ENCODE measurements around the gene SORL1.
A peak's percentile ranks its signal among the peaks of the same experiment; 100 is the strongest.
"Not testable (repeated sequence)": the region's sequence is repeated elsewhere in the genome, so short reads cannot be mapped to it uniquely, and the experiment has no call there.

SORL1 gene
- total RNA-seq = 123 to 1,919 (median 1,028) reads per million in 3 experiments

GRCh38 chr11:121451986-121452608 is at the start of gene SORL1:
SORL1 (plus strand) TSS chr11:121452314; CDS start chr11:121452332, 18 bp downstream.
- DNase-seq = peak; percentile 66

GRCh38 chr11:121405646-121406045 is 46.5 kb upstream of the SORL1 start:
- DNase-seq = no peak

- no peak for DNase-seq
These were observed 45.8 kb upstream of the SORL1 start for GRCh38 chr11:121406291-121406690.

- no peak for DNase-seq
These were observed 43.3 kb upstream of the SORL1 start for GRCh38 chr11:121408830-121409229.

GRCh38 chr11:121410041-121410440 is 42.1 kb upstream of the SORL1 start:
- not testable (repeated sequence) for DNase-seq

GRCh38 chr11:121411330-121411729 is 40.8 kb upstream of the SORL1 start:
- DNase-seq = not testable (repeated sequence)

- DNase-seq = no peak
These were observed 40.0 kb upstream of the SORL1 start for GRCh38 chr11:121412000-121412587.

- DNase-seq = no peak
These were observed 39.3 kb upstream of the SORL1 start for GRCh38 chr11:121412711-121413415.

- DNase-seq = no peak
These were observed 37.8 kb upstream of the SORL1 start for GRCh38 chr11:121414141-121414913.

GRCh38 chr11:121415856-121416255 is 36.3 kb upstream of the SORL1 start:
- DNase-seq = no peak

- peak; percentile 59 for DNase-seq
These were observed 35.0 kb upstream of the SORL1 start for GRCh38 chr11:121417055-121417551.

GRCh38 chr11:121417607-121418006 is 34.5 kb upstream of the SORL1 start:
- DNase-seq = no peak

GRCh38 chr11:121418625-121419114 is 33.4 kb upstream of the SORL1 start:
- peak; percentile 81 for DNase-seq

GRCh38 chr11:121419836-121420235 is 32.3 kb upstream of the SORL1 start:
- DNase-seq = no peak

GRCh38 chr11:121420398-121420797 is 31.7 kb upstream of the SORL1 start:
- DNase-seq = peak; percentile 13

GRCh38 chr11:121421149-121421901 is 30.8 kb upstream of the SORL1 start:
- DNase-seq = no peak

GRCh38 chr11:121422675-121423074 is 29.4 kb upstream of the SORL1 start:
- peak; percentile 42 for DNase-seq

- no peak for DNase-seq
These were observed 26.3 kb upstream of the SORL1 start for GRCh38 chr11:121425828-121426227.

- peak; percentile 17 for DNase-seq
These were observed 25.4 kb upstream of the SORL1 start for GRCh38 chr11:121426476-121427399.

GRCh38 chr11:121427400-121427744 is 24.7 kb upstream of the SORL1 start:
- DNase-seq = no peak

- DNase-seq = no peak
These were observed 22.6 kb upstream of the SORL1 start for GRCh38 chr11:121429556-121429955.

Data from central memory CD4-positive, alpha-beta T cell (primary cell).